Measurements from ENCODE around the gene CCDC134.

The CCDC134 gene

GRCh38 chr22:41818596-41818995 is 18.1 kb downstream of the CCDC134 start:
- H3K27ac ChIP-seq: no peak overlapping the region
- no peak for TF ChIP-seq ZFX (IDR thresholded peaks at IDR 0.05)
- no peak for TF ChIP-seq CTCF (conservative IDR thresholded peaks at IDR 0.05)

GRCh38 chr22:41819257-41819656 is 18.8 kb downstream of the CCDC134 start:
- H3K27ac ChIP-seq: no peak overlapping the region
- no peak for TF ChIP-seq CTCF (conservative IDR thresholded peaks at IDR 0.05)
- no peak for TF ChIP-seq ZFX (IDR thresholded peaks at IDR 0.05)

GRCh38 chr22:41820447-41820846 is 20.0 kb downstream of the CCDC134 start:
- H3K27ac ChIP-seq: no peak overlapping the region
- TF ChIP-seq ZFX (IDR thresholded peaks at IDR 0.05) (no peak), CTCF (conservative IDR thresholded peaks at IDR 0.05) (no peak)

GRCh38 chr22:41821471-41822316 is 21.2 kb downstream of the CCDC134 start:
- no peak for TF ChIP-seq ZFX (IDR thresholded peaks at IDR 0.05)
- TF ChIP-seq CTCF (conservative IDR thresholded peaks at IDR 0.05): no peak

GRCh38 chr22:41822317-41823057 is 22.0 kb downstream of the CCDC134 start:
- TF ChIP-seq CTCF (conservative IDR thresholded peaks at IDR 0.05) (peak; percentile 82), ZFX (IDR thresholded peaks at IDR 0.05) (no peak)

More at GRCh38 chr22:41821471-41822316, 21.2 kb downstream of the CCDC134 start:
- H3K27ac ChIP-seq: no peak overlapping the region

GRCh38 chr22:41823797-41824196 is 23.3 kb downstream of the CCDC134 start:
- H3K27ac ChIP-seq: no peak overlapping the region
- TF ChIP-seq CTCF (conservative IDR thresholded peaks at IDR 0.05) (no peak), ZFX (IDR thresholded peaks at IDR 0.05) (no peak)

More at GRCh38 chr22:41822317-41823057, 22.0 kb downstream of the CCDC134 start:
- H3K27ac ChIP-seq: no peak overlapping the region

GRCh38 chr22:41825376-41825775 is 24.9 kb downstream of the CCDC134 start:
- no peak for TF ChIP-seq ZFX (IDR thresholded peaks at IDR 0.05)
- no peak for TF ChIP-seq CTCF (conservative IDR thresholded peaks at IDR 0.05)
- no peak overlapping the region for H3K27ac ChIP-seq
